GM18951 (cell line): Measurements from ENCODE around the gene ELMOD1.

Experiments used
- POLR2A ChIP-seq: IDR thresholded peaks from 4 replicates; pipeline ENCODE4 v1.6.1; 2011; ENCODE audit warnings: mild to moderate bottlenecking; ENCODE audit not compliant: insufficient read length, insufficient read depth; ENCODE audit errors: extremely low read depth
- in situ Hi-C: fragments of 300-500 bp; cut with MboI; formaldehyde crosslinking; loops from one replicate; pipeline ENCODE4 v1.12.0; 2022; ENCODE audit warnings: low sequenced_read_pairs, mixed read lengths, inconsistent platforms; ENCODE audit not compliant: unreplicated experiment

Gene ELMOD1

DNA sequence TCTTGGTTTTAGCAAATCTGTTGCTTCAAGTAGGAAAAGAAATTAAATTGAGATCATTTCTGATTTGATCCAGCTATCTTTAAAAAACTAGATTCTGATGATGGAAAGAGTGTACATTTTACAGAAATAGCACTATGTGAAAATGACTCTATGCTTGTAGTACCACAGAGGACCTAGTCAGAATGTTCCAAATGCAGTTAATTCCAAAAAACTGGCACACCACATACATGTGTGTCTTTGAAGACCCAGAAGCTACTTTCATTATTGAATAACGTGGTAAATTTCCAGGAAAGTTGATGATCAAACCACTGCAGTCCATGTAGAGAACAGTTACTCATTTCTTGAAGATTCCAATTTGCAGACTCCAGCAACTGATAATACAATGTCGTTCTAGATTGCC, 3.8 kb downstream of the ELMOD1 start:
- in situ Hi-C loops = no loop called here
- TF ChIP-seq POLR2A = no peak

DNA sequence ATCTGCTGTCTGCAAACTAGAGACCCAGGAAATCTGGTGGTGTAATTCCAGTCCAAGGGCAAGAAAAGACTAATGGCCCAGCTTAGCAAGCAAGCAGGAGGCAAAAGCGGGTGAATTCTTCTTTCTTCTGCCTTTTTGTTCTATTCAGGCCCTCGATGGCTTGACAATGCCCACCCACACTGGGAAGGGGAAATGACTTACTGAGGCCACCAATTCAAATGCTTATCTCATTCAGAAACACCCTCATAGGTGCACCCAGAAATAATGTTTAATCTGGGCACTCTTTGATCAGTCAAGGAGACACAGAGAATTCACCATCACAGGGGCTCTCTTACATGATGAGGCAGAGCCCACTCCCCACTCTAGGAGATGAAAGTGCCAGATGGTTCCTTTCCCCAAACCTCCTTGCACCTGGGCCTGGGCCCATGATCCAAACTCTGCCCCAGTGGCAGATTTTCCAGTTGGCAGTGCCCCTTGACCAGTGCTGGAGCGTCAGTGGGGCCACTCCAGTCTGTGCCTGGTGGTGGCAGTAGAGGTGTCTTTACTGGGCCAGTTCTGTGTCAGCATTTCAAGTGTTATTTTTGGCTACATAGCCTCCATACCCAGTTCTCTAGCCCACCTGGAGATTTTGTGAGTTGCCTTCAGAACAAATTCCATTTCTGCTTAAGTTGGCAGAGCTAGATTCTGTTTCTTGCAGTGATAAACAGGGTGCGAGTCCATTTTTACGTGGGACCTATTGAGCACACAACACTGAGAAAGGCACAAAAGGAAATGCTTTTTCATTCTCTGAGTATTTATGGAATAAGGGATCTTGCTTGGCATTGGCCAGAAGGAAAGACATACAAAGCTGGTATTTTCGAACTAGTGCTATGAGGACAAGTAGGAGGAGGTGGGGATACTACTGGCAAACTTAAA, 7.5 kb downstream of the ELMOD1 start:
- in situ Hi-C loops = no loop called here
- no peak for TF ChIP-seq POLR2A

DNA sequence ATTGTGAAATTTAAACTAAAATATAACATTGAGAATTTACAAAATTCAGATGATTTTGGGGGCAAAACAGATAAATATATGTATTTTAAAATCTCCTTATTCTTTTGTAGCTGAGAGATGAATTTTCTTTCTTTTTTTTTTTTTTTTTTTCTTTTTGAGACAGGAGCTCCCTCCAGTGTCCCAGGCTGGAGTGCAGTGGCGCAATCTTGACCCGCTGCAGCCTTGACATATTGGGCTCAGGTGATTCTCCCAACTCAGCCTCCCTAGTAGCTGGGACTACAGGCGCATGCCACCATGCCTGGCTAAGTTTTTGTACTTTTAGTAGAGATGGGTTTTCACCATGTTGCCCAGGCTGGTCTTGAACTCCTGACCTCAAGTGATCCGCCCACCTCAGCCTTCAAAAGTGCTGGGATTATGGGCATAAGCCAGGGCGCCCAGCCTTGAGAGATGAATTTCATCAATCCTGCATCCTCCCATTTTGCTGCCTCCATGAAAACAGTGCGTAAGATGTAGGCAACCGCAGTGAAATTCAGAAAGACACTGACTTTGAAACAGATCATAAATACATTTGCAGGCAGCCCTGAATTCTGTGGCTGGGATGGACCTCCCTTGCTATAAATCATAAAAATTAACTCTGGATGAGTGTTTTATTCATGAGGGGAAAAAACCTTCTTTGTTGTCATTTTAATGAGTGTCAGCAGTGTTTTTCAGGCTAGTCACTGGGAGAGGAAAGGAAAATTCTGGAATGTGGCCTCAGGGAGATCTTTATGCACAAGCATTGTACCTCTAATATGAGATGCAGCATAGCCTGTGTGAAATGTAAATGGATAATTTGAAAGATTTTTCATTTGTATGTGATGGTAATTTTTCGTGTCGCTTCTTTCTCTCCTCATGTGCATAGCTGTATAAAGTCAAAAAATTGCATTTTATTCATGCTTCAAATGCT, 14.4 kb downstream of the ELMOD1 start:
- in situ Hi-C loops = no loop called here
- no peak for TF ChIP-seq POLR2A

DNA sequence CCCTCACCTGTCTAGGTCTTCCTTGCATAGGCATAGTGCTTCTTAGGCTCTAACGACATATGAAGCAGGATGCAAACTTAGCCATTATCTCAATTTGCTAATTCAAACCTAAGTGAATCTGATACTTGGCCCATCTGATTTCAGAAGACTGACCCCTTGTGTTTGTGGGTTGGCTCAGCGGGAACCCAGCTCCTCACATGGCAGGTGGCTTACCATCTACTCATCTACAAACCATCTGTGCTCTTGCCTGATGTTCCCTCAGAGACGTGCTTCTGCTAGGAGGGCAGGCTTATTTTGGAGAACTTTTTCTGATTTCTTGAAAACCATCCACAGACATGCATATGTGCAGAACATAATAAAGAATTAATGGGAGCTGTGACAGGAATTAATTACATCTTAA, 15.2 kb downstream of the ELMOD1 start:
- TF ChIP-seq POLR2A = no peak

DNA sequence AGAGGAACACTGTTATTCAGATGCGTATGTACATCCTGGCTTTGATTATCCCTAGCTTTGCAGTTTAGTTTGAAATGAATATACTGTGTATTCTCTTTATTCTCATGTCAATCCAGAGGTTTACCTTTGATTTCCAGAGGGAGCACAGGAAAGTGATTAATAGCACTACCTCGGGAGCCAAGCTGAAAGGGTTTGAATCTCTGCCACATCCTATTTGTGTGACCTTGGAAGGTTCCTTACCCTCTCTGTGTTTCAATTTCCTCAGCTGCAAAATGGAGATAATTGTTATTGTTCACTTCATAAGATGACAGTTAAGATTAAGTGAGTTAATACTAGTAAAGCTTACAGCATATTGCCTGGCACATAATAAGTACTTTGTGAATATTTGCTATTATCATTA, 17.9 kb downstream of the ELMOD1 start:
- in situ Hi-C loops = no loop called here
- TF ChIP-seq POLR2A = no peak

More for the DNA sequence above, 15.2 kb downstream of the ELMOD1 start:
- in situ Hi-C loops = no loop called here

DNA sequence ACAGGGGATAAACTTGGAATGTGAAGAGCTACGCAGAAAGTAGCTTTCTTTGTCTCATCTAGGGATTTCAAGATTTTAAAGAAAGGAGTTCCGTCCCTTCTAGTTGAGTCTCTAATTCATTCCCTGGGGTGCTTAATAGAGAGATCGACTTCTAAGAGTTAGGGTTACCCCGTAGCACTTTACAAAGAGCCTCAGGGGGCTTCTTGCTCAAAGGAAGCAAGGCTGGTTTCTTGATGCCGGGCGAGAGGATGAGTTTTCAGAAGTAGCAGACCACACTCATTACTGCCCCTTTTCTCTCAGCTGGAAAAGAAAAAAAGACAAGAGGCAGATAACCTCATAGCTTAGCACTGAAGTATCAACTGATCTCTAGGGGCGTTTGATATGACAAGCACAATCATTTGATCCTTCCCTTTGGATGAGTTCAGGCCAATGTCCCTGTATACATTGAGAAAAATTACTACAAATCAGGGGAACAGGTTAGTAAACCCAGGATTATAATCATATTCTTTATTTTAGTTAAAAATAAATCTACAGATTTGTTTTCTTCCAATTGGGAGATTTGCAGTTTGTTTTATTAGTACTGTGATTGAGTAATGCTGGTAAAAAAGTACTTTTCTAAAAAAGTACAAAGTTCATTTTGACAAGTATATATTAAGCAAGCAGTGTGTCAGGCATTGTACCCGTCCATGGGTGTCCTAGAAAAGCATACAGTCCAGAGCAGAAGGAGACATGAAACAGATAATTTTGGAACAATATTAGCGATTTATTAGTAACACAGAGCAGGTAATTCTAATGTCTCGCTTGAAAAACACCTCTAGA, 18.7 kb downstream of the ELMOD1 start:
- in situ Hi-C loops = no loop called here

DNA sequence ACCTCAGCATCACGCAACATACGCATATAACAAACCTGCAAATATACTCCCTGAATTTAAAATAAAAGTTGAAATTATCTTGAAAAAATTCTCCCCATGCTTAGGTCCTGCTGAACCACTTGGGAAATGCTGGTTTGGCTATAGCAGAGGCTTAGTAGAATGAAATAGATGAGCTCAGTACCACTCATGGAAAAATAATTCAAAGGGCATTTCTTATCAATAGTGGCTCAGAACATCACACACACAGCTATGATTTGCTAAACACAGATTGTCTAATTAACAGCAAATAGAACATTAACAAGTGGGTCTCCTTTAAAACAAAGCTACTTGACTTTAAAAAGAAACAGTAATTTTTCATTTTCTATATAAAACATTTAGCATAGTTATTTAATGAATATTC, 21.5 kb downstream of the ELMOD1 start:
- TF ChIP-seq POLR2A = no peak
- in situ Hi-C loops = no loop called here

More for the DNA sequence above, 18.7 kb downstream of the ELMOD1 start:
- TF ChIP-seq POLR2A = no peak

DNA sequence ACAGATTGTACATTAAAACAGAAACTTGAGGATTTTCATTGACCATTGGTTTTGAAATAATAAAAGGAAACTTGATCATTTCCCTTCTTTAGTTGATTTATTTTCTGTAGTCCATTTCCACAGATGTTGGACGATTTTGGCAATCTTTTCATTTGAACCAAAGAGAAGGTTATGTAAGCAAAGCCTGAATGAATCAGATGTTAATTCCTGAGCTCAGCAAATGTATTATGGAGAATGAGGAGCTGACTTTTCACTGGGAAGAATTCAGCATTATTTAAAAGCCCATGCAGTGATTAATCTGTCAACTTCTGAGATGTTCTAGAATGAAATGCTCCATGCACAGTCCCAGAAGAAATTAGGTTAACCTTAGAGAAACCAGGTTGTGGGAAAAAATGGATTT, 29.0 kb downstream of the ELMOD1 start:
- TF ChIP-seq POLR2A = no peak
- in situ Hi-C loops = no loop called here

DNA sequence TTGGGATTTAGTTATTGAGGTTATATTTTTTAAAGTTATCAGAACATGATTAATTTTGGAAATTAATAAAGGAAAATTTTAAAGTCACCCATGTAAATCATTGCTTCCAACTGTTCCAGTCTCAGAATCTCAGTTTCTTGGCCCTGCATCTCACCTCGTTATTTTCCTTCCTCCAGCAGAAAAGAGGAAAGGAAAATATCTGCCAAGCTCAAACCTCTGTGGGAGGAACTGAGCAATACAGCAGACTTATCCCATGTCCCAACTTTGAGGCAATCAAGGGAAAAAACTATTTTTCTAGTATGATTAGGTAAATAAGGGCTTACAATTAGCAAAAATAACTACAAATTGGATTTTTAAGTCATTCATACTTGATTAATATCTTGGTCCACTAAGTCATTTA, 30.1 kb downstream of the ELMOD1 start:
- TF ChIP-seq POLR2A = no peak
- in situ Hi-C loops = no loop called here

DNA sequence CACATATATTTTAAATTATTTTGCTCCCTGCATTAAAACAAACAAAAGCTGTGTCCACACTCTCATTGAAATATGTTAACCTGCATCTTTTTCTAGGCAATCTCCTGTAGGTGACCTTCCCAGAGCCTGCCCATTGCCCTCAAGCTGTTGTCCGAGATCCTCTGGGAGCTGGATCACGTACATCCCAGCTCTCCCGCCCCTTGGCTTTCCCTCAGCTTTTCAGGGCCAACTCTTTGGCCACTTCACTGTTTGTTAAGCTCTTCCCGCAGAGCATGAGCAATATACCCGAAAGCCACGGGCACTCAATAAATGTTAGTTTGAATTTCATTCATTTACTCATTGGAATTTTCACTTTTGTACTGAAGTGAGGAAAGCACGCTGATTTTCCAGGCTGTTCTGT, 32.2 kb downstream of the ELMOD1 start:
- TF ChIP-seq POLR2A = no peak

DNA sequence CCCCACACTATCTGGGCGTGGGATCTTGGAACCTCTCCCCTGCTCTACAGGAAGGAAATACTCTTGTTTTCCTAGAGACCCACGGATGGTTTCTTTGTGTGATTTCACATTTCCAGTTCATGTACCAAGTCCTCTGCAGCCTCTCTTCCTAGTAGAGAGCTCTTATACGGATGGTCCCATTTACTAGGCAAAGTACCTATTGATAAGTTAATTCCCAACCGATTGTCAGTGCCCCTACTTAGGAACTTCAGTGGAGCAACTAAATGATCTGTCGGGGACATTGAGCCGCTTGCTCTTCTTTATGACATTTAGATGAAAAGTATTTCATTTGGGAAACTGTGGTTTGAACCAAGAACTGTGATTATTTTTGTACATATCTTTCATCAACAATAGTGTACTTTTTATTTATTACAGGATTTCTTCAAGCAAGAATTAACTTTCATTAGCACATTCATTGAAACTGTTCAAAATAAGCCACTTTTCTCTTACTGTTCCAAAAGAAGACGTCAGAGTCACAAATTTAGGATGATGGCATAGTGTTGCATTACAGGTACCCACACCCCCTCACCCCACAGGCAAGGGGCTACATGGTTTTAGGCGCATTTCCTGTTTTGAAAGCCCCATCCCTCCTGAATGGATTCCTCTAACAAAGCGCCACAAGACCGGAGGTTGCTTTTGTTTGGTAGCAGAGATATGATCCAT, 34.2 kb downstream of the ELMOD1 start:
- in situ Hi-C loops = no loop called here
- no peak for TF ChIP-seq POLR2A

More for the DNA sequence above, 32.2 kb downstream of the ELMOD1 start:
- in situ Hi-C loops = no loop called here

DNA sequence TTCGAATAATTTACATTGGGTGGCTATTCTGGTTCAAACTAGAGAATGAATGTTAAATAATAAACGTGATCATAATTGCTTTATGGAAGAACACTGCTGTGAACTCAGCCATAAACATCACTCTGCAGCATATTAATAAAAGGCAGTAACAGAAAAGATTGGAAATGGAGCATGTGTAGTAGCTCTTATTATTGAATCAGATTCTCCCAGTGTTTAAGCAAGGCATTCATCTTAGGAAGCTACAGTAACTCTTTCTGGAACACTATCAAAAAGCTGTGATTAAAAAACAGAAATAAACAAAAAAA, 34.7 kb downstream of the ELMOD1 start:
- in situ Hi-C loops = no loop called here
- no peak for TF ChIP-seq POLR2A

DNA sequence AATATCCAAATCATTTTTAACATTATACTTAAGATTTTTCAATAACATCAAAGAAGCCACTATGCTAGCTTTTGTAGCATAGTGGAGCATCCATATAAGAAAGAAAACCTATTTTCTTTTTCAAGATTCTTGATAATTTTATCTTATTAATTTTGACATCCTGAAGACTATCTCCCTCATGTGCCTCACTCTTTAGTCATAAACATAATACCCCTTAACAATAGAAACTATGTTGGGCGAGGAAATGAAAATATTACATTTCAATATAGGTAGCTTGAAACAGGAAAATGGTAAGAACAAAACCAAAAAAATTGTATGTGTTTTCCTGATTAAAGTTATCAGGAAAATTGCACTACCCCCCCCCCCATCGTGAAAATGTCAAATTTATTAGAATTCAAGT, 40.1 kb downstream of the ELMOD1 start:
- no peak for TF ChIP-seq POLR2A
- in situ Hi-C loops = no loop called here

DNA sequence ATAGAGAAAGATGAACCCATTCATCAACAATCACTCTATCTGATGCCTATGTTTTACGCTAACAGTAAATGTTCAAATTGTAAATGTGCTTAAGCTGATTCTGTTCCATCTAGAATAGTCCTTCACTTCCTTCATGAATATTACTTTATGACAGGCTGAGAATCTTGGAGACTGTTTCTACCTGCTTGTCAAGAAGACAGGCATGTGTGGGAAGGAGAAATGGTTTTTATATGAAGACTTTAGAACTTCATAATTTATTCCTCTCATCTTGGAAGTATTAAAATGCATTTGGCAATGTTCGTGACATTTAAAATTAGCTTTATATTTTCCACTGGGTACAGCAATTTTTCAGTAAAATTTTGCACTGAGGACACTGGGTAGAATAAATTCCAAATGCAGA, 41.0 kb downstream of the ELMOD1 start:
- in situ Hi-C loops = no loop called here

More for the DNA sequence above, 41.0 kb downstream of the ELMOD1 start:
- no peak for TF ChIP-seq POLR2A
